Hepatic stellate cell (primary cell): ENCODE data around the gene IRF3.
"Not testable (repeated sequence)": the region's sequence is repeated elsewhere in the genome, so short reads cannot be mapped to it uniquely, and the experiment has no call there.

ENCODE experiments used
- DNase-seq: peaks from one replicate; pipeline ENCODE4 v3.0.0; 2011; ENCODE audit warnings: low spot score

The IRF3 gene

DNA sequence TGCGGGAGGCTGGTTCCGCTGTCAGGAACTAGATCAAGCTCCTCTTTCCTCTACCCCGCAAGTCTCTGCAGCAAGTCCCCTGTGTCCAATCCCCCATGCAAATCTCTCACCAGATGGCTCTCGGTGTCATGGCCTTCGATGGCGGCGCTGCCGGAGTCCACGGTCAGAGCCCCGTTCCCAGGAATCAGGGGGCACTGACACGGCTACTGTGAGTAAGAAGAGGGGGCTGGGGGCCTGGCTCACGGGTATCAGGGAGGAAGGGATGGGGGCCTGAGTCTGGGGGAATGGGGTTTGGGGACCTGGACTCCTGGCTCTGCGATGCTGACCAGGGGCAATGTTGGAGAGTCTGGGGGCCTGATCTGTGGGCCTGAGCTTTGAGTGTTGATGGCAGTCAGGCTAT lies 19.7 kb downstream of the IRF3 start:
- DNase-seq = no peak

DNA sequence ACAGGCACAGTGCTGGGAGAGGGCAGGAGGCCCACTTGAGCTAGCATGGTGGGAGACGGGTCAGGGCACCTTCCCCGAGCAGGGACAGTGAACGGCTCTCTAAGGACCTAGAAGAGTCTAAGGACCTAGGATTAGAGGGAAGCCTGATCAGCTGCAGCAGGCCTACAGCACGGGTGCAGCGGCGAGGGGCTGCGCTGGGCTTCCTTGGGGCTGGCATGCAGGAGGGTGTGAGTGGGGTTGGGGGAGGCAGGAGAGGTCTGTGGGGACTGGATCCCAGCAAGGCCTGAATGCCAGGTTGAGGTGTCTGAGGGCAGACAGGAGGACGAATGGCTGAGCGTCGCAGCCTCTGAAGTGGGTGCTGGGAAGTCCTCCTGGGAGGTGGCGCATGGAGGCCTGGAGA lies 20.1 kb downstream of the IRF3 start:
- no peak for DNase-seq

DNA sequence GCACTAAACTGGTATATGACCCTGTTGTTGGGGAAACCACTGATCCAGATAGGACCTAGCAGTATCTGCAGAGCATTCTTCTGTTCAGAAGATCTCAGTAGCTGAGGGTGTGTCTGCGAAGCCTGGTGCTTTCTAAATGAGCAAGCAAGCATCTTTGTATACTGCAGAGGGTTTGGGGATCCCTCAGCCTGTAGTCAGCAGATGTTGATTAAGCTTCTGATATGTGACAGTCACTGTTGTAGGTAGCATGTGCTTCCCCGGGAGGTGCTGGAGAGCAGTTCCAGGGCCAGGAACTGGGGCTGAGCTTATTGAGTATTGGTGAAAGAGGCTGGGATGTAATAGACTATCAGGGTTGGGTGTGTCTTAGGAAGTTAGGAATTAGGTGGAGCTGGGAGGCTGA lies 22.2 kb downstream of the IRF3 start:
- DNase-seq = no peak

DNA sequence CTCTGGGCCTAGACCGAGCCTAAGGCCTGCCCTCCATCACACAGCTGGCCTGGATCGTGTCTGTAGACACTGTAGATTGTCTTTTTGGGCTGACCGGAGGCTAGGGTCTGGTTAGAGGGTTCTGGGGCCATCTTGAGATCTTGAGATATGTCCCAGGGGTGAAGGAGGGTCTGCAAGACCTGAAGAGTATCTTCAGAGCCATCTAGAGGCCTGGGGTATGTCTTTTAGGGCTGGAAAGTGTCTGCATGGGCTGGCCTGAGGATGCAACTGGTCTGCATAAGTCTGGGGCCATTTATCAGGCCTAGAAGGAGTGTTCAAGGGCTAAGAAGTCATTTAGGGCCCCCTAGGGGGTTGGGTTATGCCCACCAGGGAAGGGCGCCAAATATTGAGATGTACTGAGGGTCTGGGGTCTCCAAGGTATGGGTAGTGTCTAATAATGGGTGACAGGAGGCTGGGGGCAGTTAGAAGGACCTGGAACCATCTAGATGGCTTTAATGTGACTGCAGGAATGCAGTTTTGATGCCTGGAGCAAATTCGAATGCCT lies 23.1 kb downstream of the IRF3 start:
- DNase-seq = no peak

DNA sequence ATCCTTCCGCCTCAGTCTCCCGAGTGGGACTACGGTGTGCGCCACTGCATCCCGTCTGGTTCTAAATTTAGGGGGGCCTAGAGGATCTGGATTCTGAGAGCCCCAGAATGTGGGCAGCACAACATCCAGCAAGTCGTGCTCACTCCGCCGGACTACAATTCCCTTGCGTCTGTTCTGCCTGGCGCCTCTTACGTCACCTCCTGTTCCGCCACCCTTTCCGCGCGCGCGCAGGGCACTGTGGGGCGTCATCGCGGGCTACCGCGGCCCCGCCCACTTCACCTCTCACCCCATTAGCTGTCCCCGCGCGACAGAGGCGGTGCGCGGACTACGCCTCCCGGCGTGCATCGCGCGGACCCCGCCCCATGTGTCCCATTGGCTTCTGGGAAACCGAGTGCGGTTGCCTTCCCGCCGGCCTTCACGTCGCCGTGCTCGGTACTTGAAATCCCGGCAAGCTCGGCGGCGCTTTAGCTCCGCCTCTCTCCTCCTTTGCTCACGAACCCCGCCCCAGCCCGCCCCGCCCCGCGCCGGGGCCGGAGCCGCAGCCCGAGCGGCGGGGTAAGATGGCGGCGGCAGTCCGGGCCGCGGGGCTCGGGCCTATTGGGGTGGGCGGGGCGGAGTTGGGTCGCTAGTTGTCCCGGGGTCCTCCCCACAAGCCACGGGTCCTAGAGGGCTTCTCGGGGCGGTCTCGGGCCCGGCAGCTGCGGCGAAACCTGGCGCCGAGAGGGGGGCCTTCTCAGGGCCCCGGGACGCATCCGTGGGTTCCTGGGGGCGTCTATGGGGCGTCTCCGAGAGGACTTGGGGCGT lies 23.8 kb downstream of the IRF3 start, which contains the start of gene SCAF1:
SCAF1 (plus strand) TSS at position 522 of the 804 bp plus-strand sequence. CDS start 2,818 bp downstream, outside the sequence.
- DNase-seq = peak; percentile 97

DNA sequence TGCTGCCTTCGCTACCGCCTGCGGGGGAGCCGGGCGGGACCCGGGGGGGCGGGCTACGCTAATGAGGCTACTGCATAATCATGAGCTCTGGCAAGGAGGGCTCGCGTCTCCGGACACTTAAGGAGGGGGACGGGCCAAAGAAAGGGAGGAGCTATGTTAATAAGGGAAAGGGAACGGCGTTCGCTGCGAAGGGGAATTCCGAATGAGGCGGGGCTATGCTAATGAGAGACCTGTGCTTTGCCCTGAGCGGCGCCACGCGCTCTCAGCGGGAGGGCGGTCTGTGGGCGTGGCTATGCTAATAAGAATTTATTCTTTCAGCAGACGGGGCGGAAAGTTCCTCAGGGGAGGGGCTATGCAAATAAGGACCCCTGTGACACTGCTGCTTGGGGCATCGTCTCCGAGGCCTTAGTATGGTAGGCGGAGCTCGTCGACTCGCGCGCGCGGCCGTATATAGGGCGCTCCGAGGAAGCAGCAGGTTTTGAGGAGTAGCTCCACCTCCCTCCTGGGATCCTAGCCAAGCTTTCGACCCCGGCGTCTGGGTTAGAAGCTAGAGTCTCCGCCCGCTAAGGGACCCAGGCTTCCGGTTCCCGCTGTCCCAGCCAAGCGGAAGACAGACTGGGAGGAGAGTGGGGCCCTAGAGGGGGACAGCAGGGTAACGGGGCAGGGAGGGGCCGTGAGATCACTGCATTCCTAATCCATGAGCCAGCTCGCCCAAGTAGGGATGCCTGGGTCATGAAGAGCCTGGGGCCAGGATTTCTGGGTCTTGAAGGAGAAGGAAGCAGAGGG lies 25.4 kb downstream of the IRF3 start, which contains the start of gene RRAS:
RRAS (minus strand) TSS at position 31 of the 786 bp plus-strand sequence. CDS start 45 bp downstream, outside the sequence.
- DNase-seq = peak; percentile 99

DNA sequence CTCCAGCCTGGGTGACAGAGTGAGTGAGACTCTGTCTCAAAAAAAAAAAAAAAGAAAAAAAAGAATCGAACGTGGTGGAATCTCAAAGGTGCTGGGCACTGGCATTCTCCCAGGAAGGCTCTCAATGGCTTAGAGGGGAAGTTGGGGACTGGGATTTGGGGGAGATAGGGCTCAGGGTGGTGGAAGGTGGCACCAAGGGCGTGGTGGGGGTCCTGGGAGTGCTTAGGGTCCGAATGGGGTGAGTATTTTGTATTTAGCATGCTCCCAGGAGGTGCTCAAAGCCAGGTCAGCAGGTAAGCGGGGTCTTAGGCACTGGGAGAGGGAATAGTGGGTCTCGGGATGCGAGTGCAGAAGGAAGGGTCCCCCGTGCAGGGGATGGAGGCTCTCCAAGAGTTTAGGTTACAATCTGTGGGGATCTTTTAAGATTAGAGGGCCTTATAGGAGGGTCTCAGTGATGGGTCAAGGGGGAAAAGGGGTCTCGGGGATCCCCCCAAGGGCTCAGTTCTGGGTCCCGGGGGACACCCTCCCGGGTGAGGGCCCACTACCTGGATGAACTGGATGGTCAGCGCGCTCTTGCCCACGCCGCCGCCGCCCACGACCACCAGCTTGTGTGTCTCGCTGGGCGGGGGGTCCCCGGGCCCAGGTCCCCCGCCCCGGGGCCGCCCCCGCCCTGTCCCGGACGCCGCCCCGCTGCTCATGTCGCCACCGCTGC lies 26.1 kb downstream of the IRF3 start:
- DNase-seq = no peak

DNA sequence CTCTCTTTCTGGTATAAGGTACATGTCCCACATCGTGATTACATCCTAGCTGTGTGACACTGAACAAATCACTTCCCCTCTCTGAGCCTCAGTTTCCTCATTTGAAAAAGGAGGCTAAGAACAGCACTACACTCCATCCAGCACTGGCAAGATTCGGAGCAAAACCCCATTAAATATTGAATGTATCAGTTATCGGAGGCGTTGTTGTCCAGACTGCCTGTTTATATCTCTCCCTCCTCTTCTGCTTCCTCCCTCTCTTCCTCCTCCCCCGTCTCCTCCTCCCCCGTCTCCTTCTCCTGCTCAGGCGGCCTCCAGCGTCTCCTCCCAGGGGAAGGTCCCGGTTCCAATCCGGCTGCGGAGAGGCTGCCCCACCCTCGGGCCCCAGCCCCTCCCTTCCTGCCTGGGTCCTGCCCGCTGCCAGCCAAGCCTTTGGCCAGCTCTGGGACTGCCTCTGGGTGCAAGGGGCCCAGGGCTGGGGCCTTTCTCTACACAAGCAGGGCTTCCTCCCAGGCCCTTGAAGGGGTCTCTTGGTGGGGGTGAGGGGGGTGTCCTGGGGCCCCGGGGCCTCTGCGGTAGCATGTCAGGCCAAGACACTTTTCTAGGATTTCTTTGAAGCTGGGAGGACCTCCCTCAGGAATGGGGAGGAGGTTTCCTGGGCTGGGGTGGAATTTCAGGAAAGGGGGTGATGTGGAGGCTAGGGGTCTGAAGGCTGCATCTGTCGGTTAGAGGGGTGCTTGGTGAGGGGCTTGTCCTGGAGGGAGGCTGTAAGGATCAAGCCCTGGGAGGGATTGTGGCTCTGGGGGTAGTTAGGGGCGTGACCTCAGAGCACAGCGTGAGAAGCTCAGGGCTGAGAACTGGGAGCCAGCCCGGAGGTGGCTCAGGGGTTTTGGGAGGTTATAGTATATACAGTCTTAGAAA lies 27.6 kb downstream of the IRF3 start:
- DNase-seq = peak; percentile 90

- no peak for DNase-seq
Observed at GRCh38 chr19:49636233-49636932, 29.3 kb downstream of the IRF3 start.

- DNase-seq = no peak
Observed at GRCh38 chr19:49635530-49636232, 30.0 kb downstream of the IRF3 start.

DNA sequence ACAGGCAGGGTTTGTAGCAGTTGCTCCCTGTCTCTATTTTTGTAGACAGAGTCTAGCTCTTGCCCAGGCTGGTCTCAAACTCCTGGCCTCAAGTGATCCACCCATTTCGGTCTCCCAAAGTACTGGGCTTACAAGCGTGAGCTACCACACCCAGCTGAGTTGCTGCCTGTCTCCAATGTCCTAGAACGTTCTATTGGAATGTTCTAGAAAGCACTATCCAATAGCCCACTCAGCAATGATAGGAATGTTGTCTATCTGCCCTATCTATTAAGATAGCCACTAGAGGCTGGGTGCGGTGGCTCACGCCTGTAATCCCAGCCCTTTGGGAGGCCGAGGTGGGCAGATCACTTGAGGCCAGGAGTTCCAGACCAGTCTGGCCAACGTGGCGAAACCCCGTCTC lies 32.4 kb downstream of the IRF3 start:
- not testable (repeated sequence) for DNase-seq

DNA sequence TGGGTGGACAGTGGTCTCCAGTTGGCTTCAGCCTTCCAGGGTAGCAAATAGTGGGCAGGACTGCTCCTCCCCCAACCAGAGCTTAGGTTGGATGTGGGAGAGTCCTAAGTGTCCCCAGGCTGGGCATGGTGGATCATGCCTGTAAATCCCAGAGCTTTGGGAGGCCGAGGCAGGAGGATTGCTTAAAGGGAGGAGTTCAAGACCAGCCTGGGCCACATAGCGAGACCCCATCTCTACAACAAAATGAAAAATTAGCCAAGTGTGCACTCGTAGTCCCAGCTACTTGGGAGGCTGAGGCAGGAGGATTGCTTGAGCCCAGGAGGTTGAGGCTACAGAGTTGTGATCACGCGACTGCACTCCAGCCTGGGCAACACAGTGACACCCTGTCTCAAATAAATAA lies 33.1 kb downstream of the IRF3 start:
- no peak for DNase-seq

DNA sequence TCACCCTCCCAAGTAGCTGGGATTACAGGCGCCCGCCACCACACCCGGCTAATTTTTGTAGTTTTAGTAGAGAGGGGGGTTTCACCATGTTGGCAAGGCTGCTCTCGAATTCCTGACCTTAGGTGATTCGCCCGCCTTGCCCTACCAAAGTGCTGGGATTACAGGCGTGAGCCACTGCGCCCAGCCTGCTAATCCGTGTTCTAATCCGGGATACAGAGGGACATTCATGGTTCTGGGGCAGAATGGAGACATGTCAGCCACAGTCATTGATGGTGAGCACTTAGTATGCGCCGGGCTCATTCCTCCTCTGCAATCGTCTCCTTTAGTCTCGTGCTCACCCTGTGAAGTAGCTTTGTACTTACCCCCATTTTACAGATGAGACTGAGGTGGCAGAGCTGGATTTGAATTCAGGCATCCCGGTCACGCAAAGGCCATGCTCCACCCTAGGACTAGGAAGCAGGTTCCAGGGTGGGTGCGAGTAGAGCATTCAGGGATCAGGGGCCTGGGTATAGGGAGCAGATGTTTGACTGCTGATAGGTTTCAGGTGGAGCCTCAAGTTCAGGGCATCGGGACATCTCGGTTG lies 34.0 kb downstream of the IRF3 start:
- DNase-seq = no peak

DNA sequence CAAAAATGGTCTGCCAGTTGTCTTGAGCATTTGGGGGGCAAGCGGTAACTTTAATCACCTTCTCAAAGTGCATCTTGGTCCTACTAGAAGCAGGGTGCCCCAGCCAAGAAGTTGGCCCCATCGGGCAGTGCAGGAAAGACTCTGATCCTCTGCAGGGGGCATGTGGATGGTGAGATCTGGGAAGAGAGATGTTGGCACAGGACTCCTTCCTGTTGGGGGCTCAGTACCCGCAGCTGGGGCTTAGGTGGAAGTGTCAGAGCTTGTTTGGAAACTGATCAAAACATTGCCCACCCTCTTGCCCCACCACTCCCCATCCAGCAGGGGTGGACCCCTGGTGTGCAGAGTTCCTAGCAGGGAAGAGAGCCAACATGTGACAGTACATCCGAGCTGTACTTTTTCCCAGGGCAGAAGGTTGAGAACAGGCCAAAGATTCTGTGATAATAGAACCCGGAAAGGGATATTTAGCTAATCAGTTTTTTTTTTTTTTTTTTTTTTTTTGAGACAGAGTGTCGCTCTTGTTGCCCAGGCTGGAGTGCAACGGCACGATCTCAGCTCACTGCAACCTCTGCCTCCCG lies 34.6 kb downstream of the IRF3 start:
- DNase-seq = no peak

DNA sequence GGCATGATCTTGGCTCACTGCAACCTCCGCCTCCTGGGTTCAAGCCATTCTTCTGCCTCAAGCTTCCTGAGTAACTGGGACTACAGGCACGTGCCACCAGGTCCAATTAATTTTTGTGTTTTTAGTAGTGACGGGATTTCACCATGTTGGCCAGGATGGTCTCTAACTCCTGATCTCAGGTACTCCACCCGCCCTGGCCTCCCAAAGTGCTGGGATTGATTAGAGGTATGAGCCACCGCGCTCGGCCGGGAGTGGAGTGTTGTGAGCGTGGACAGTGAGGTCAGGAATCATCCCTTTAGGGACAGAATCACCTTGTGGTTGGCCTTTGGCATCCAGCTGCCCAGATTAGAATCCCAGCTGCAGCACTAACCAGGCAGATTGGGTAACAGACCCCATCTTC lies 36.0 kb downstream of the IRF3 start:
- no peak for DNase-seq

GRCh38 chr19:49626226-49626625 lies 39.4 kb downstream of the IRF3 start:
- no peak for DNase-seq

DNA sequence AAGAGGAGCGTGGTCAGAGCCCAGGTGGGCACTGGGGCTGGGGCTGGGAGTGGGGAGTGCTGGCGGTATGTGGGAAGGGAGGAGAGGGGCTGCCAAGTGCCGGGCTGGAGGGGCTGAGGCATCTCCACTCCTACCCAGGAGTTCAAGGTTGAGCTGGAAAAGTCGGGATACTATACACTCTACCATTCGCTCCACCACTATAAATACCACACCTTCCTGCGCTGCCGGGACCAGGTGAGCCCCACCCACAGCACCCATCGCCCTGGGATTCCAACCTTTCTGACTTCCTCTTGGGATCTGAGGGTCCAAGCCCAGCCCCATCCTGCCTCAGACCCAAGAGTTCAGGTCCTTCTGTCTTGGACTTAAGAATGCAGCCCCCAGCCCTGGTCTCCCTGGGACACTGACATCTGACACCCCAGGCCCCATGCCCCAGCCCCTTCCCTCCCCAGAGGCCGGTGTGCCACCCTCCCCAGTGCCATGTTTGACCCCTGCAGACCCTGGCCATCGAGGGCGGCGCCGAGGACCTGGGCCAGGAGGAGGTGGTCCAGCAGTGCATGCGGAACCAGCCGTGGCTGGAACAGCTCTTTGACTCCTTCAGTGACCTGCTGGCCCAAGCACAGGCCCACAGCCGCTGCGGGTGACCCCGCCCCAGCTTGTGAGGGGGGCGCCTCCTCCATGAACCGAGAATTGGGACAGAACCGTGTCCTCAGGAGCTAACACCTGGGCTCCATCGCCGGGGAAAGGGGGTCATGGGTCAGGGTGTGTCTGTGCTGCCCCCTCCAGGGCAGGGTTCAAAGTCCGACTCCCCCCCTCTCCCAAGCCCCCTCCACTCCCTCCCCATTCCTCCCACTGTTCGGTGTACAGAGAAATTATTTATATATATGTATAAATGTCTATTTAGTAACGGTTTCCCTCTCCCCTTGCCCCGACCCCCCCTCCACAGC lies 40.4 kb downstream of the IRF3 start:
- DNase-seq = no peak

DNA sequence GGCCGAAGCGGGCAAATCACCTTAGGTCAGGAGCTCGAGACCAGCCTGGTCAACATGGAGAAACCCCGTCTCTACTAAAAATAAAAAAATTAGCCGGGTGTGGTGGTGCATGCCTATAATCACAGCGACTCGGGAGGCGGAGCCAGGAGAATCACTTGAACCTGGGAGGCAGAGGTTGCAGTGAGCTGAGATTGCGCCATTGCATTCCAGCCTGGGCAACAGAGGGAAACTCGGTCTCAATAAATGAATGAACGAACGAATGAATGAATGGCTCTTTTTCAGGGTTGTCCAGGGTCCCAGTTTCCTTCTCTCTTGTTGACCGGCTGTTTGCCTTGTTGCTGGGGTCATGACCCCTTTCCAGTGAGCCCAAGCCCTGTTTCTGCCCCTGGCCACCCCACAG lies 47.8 kb downstream of the IRF3 start:
- not testable (repeated sequence) for DNase-seq
